Lower leg skin (tissue), 3 donors: ENCODE results near the gene FNDC3B.

Experiments used
- POLR2A ChIP-seq, 2 donors: fragments of 450-650 bp; IDR thresholded peaks; one replicate each; pipeline ENCODE4 v1.6.1; 2016 to 2017; ENCODE audit warnings: antibody characterized with exemption in 2 of 2, mild to moderate bottlenecking in 1 of 2, moderate library complexity in 1 of 2
- TF ChIP-seq, protein P1 (sequence below), 3 donors: fragments of 450-650 bp; IDR thresholded peaks; one replicate each; pipeline ENCODE4 v1.5.1; 2016; ENCODE audit warnings: antibody characterized with exemption in 3 of 3, mild to moderate bottlenecking in 3 of 3, moderate library complexity in 2 of 3

DNA sequence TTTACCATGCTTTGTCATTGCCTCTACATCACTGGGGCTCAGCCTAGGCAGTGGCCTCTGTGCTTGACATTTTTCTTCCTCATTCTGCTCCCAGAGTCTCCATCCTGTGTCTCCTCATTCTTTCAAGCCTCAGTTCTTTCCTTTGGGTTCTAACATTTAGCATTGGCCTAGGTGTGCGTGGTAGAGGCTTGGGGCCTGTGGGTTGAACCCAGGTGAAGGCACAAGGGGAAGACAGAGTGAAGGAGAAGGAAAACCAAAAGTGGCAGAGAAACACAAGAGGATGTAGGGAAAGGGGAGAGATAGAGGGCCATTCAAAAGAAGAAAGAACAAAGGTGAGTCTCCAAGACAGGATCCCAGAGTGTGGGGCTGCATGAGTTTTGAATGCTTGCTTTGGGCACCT, 75.7 kb downstream of the FNDC3B start:
- TF ChIP-seq, protein P1, sequence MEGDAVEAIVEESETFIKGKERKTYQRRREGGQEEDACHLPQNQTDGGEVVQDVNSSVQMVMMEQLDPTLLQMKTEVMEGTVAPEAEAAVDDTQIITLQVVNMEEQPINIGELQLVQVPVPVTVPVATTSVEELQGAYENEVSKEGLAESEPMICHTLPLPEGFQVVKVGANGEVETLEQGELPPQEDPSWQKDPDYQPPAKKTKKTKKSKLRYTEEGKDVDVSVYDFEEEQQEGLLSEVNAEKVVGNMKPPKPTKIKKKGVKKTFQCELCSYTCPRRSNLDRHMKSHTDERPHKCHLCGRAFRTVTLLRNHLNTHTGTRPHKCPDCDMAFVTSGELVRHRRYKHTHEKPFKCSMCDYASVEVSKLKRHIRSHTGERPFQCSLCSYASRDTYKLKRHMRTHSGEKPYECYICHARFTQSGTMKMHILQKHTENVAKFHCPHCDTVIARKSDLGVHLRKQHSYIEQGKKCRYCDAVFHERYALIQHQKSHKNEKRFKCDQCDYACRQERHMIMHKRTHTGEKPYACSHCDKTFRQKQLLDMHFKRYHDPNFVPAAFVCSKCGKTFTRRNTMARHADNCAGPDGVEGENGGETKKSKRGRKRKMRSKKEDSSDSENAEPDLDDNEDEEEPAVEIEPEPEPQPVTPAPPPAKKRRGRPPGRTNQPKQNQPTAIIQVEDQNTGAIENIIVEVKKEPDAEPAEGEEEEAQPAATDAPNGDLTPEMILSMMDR (IDR thresholded peaks at IDR 0.05) = no peak
- no peak for TF ChIP-seq POLR2A (IDR thresholded peaks at IDR 0.05)
